ENCODE data around the gene KIF3B.
"Not testable (repeated sequence)": the region's sequence is repeated elsewhere in the genome, so short reads cannot be mapped to it uniquely, and the experiment has no call there.

KIF3B gene

DNA sequence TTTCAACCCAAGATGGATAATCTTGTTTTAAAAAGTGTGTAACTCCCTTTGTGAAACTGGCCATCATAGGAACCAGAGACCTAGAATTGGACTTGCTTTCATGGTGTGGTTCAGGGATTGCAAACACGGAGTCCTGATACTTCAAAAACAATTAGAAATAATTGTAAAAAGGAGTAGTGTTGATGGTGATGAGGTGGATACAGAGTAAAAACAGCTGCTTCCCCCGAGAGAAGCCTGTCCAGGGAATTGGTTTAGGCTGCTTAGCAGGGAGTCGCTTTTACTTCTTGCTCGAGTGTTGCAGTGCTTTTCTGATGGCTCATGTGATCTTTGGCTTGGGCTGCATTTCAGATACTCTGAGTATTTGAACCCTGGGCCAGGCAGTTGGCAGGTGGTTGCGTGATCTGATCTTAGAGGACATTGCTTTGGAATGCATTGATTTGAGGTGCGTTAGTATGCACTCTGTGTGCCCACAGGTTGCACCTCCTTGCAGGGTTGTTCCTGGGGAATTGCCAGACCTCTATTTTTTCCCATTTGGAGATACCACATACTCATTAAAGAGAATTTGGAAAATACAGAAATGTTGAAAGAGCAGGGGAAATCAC lies 19.5 kb downstream of the KIF3B start:
- DNase-seq, result no peak

- DNase-seq, result no peak
These were observed 20.0 kb downstream of the KIF3B start for GRCh38 chr20:32297439-32297838.

DNA sequence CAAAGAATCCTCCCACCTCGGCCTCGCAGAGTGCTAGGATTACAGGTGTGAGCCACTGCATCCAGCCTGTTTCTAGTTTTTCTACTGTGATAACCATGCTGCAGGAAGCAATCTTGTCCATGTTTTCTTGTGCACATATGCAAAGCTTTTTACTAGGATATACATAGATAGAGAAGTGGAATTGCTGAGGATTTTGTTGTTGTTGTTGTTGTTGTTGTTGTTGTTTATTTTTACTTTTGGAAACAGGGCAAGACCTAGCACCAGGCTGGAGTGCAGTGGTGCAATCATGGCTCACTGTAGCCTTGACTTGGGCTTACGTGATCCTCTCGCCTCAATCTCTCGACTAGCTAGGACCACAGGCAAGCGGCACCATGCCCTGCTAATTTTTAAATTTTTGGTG lies 23.2 kb downstream of the KIF3B start:
- no peak for DNase-seq

- DNase-seq, result no peak
These were observed 24.5 kb downstream of the KIF3B start for GRCh38 chr20:32301719-32302506.

DNA sequence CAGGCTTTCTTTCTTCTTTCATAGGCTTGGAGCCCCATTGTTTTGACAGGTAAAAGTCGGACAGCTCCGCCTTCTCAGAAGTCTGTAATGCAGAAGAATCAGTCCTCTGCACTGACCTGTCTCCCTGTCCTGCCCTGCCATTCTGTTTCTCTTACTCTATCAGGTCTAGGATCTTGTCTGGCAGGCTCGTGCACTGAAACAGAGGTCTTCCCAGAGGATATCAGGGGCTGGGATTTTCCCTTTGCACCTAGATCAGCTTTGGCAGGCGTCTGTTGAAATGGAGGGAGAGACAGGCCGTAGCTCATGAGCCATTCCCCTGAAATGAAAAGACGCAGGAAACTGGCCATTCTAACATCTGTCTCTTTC lies 25.0 kb downstream of the KIF3B start:
- DNase-seq, result no peak

GRCh38 chr20:32304131-32304746 lies 26.8 kb downstream of the KIF3B start:
- DNase-seq, result no peak

DNA sequence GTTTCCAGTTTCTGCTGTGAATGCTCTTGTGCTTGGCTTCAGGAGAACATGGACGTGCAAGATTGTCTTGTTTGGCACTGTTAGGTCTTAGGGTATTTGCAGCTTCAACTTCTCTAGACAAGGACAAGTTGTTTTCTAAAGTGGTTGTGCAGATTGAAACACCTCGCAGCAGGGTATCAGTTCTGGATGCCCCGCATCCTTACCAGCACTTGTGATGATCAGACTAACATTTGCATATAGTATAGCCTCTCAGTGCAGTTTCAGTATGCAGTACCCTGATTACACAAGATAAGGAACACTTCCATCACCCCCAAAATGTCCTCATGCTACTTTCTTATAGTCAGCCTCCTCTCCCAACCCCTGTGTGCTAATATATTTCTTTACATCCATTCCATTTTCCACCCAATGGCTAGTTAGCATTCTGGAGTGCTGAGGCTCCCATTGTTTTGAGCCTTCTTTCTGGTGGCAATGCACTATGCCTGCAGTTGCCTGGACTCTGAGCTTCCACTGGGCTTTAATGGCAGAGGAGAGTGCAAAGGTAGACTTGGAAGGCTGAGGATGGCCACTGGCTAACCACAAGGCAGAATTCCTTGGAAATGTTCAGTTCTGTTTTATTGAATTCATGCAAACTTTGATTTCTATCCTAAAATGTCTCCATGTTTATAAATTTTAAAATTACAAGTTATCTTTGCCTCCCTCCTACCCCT lies 35.4 kb downstream of the KIF3B start:
- no peak for DNase-seq

DNA sequence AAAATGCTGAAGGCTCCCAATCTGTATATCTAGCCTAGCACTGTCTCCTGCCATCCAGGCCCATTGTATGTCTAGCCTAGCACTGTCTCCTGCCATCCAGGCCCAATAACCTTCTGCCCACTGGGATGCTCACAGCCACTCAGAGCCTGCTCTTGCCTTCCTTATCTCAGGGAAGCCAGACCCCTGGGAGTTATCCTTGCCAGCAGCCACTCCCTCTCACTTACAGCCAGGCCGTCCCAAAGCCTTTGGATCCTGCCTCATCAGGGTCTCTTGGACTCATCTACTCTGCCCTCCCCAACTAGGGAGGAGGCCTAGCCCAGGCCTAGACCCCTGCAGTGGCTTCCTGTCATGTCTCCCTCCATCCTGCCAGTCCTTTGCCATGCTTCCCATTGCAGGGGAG lies 37.3 kb downstream of the KIF3B start:
- no peak for DNase-seq

DNA sequence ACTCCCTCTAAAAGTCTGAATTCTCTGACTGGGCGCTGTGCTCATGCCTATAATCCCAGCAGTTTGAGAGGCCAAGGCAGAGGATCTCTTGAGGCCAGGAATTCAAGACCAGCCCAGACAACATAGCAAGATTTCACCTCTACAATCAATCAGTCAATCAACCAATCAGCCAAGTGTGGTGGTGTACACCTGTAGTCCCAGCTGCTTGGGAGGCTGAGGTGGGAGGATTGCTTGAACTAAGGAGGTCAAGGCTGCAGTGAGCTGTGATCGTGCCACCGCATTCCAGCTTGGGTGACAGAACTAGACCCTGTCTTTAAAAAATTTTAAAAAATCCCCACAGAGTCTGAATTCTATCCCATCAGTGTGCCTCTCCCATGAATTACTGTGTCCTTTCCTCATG lies 37.9 kb downstream of the KIF3B start:
- no peak for DNase-seq

GRCh38 chr20:32315891-32316290 lies 38.4 kb downstream of the KIF3B start:
- DNase-seq, result no peak

GRCh38 chr20:32316667-32317066 lies 39.2 kb downstream of the KIF3B start:
- DNase-seq, result no peak

DNA sequence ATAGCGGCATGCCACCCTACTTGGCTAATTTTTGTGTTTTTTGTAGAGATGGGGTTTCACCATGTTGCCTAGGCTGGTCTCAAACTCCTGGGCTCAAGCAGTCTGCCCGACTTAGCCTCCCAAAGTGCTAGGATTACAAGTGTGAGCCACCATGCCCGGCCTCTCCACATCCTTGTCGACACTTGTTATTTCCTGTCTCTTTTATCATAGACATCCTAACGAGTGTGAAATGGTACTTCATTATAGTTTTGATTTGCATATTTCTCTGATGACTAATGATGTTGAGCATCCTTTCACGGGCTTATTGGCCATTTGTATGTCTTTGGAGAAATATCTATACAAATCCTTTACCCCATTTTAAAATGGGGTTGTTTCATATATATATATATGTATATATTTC lies 41.6 kb downstream of the KIF3B start:
- DNase-seq, result no peak

DNA sequence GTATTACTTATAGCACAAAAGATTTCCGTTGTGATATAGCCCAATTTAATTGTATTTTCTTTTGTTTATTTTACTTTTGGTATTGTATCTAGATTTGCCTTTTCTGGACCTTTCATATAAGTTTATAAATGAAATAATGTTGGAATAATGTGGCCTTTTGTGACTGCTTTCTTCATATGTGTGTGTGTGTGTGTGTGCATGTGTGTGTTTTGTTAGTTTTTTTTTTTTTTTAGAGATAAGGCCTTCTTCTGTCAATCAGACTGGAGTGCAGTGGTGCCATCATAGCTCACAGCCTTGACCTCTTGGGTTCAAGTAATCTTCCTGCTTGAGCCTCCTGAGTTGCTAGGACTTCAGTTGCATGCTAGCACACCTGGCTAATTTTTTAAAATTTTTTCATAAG lies 42.9 kb downstream of the KIF3B start:
- no peak for DNase-seq

GRCh38 chr20:32321390-32321789 lies 43.9 kb downstream of the KIF3B start:
- DNase-seq, result no peak

DNA sequence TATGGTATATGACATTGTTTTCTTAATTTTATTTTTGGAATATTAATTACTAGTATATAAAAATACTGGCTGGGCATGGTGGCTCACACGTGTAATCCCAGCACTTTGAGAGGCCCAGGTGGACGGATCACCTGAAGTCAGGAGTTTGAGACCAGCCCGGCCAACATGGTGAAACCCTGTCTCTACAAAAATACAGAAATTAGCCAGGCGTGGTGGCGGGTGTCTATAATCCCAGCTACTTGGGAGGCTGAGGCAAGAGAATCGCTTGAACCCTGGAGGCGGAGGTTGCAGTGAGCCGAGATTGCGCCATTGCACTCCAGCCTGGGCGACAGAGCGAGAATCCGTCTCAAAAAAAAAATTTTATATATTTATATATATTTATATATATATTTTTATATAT lies 44.8 kb downstream of the KIF3B start:
- DNase-seq, result not testable (repeated sequence)

DNA sequence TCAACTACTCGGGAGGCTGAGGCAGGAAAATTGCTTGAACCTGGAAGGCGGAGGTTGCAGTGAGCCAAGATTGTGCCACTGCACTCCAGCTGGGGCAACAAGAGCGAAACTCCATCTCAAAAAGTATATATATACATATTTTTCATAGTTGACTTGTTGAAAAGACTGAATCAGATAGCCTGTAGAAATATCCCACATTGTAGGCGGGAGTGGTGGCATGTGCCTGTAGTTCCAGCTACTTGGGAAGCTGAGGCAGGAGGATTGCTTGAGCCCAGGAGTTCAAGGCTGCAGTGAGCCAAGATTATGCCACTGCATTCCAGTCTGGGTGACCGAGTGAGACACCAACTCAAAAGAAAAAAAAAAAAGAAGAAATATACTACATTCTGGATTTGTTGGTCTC lies 46.3 kb downstream of the KIF3B start:
- not testable (repeated sequence) for DNase-seq

DNA sequence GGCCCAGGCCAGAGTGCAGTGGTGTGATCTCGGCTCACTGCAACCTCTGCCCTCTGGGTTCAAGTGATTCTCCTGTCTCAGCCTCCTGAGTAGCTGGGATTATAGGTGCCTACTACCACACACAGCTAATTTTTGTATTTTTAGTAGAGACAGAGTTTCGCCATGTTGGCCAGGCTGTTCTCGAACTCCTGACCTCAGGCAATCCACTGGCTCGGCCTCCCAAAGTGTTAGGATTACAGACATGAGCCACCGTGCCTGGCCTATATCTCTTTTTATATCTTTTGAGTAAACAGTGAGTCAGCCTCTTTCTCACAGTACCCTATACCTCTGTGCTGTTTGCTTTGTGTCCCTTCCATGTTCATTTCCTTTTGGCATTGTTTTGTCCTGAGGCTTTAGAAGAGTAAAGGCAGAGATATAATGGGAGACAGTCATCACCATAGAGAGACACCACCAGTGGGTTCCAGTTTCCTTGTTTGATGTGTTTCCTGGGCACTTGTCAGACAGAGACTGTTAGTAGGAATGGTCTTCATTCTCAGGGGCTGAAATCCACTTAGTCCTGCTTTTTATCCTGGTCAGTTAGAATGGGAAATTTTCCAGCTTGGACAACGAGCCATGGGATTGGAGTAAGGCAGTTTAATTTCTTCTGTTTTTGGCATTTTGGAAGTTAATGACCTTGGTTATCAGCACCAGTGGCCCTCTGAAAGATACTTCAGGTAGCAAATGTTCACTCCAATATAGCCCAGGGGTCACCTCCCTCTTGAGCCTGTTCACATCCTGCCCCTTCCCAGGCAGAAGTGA lies 48.5 kb downstream of the KIF3B start:
- peak; percentile 66 for DNase-seq

DNA sequence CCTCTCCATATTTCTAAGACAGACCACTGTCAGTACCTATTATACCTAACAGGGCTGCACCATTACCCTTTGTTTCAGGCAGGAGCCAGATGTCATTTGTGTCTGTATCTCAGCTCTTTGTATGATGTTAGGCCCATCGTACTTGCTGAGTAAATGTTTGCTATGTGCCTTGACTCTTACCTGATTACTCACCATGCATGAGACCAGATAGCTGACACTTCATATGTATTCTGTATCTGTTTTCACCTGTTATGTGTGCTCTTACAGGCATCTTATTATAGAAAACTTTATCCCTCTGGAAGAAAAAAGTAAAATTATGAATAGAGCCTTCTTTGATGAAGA lies 49.0 kb downstream of the KIF3B start:
- DNase-seq, result peak; percentile 42

DNA sequence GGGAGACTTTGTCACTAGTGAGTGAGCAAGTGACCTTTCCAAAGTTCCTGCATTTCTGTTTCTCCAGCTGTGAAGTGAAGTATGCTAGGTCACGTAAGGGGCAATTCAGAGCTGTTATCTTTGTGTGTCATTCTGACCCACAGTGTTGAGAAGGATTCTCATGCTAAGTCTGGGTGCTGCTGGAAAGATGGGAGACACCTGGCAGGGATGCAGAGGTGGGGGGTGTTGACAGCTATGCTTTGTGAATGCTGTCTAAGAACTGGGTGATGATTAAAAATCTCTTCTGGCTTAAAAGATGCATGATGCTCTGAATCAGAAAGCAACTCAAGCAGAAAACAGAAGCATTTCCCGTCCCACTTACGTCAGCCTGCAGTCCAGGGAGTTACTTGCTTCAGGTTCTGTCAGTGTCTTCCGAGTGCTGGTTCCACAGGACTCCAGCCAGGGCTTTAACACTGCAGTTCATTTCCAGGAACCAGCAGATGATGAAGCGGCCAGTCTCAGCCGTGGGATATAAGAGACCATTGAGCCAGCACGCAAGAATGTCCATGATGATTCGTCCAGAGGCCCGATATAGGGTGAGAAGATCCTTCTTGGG lies 49.7 kb downstream of the KIF3B start:
- no peak for DNase-seq

DNA sequence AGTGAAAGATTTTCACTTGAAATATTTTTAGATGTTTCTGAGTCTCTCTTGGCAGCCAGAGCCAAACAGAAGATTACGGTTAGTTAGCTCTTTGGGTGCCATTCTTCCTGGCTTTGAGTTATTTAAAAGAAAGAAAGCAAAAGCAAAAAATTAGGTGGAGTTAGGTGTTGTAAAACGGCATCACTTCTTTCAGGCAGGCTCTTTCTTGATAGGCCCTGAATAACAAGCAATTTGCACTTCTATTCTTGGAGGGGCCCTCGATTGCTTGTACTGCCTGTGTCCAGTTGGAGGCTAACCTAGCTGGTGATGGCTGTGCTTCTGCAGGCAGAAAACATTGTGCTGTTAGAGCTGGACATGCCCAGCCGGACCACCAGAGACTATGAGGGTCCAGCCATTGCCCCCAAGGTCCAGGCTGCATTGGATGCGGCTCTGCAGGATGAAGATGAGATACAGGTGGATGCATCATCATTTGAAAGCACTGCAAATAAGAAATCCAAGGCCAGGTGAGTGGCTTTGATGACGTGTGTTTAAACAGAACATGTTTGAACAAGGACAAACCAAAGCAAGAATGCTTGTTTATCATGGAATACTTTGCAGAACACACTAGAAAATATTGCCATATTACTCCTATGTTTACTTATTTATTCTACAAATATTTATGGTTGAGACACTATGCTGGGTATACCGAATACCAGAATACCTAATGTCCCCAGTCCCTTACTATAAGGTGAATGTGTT lies 52.5 kb downstream of the KIF3B start:
- no peak for DNase-seq

DNA sequence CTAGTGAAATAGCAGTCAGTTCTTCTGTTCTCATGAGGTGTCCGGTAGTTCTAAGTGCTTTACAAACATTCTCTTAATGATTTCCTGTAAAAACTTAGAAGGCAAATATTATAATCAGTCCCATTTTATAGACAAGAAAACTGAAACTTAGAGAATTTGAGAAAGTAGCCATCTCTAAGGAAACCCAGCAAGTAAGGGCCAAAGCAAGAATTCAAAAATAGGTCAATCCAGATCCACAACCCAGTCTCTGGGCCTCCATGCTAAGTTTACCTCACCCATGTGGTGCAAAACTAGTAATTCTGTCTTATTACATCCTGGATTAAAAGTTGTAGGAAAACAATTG lies 53.1 kb downstream of the KIF3B start:
- DNase-seq, result no peak

- DNase-seq, result no peak
These were observed 55.2 kb downstream of the KIF3B start for GRCh38 chr20:32332614-32333013.
